A673 (cell line): Measurements from ENCODE around the gene SMYD3. TPM values are rescaled to one million over a fixed set of nuclear protein-coding genes. Genes with fewer than 3 reads are reported as not detected.

ENCODE experiments used
- BruUV-seq: library from RNA; stranded (reverse); fragments of 400-500 nt; replicated peaks from 2 replicates; lab custom pipeline; 2021; lab: Mats Ljungman, UMichigan
- CTCF ChIA-PET: fragments of 300-600 bp; sonication (Branson Sonifier 250); formaldehyde crosslinking; loops from one replicate; lab custom pipeline; 2022; ENCODE audit warnings: antibody characterized with exemption; lab: Charles Lee
- POLR2A ChIA-PET: fragments of 300-600 bp; sonication (Branson Sonifier 250); formaldehyde crosslinking; loops from one replicate; lab custom pipeline; 2022; ENCODE audit warnings: antibody characterized with exemption; ENCODE audit not compliant: low non-redundant PET; lab: Charles Lee
- DNase-seq: peaks from one replicate; pipeline ENCODE4 v3.0.0-alpha.2; 2015; ENCODE audit warnings: low spot score
- H3K27ac ChIP-seq: fragments of 200-600 bp; sonication (generic); 2 replicates; pipeline ENCODE4 v1.5.1; 2016; ENCODE audit warnings: mixed run types, low read depth, mild to moderate bottlenecking, mixed read lengths, antibody characterized with exemption, low read length; ENCODE audit not compliant: poor library complexity, severe bottlenecking
- H3K27me3 ChIP-seq: fragments of 200-600 bp; sonication (generic); replicated peaks from 2 replicates; pipeline ENCODE4 v1.6.1; 2017; ENCODE audit warnings: mixed run types, low read depth, mild to moderate bottlenecking, mixed read lengths, antibody characterized with exemption, low read length; ENCODE audit not compliant: insufficient read depth, poor library complexity
- H3K36me3 ChIP-seq: fragments of 200-600 bp; sonication (generic); 2 replicates; pipeline ENCODE4 v1.6.1; 2016; ENCODE audit warnings: mixed run types, mild to moderate bottlenecking, mixed read lengths, antibody characterized with exemption, low read length; ENCODE audit not compliant: insufficient read depth, poor library complexity, severe bottlenecking
- H3K4me1 ChIP-seq: fragments of 200-600 bp; sonication (generic); 2 replicates; pipeline ENCODE4 v1.6.1; 2017; ENCODE audit warnings: mixed run types, mild to moderate bottlenecking, mixed read lengths, antibody characterized with exemption, low read length; ENCODE audit not compliant: insufficient read depth, poor library complexity, severe bottlenecking
- H3K4me3 ChIP-seq: fragments of 200-600 bp; sonication (generic); 2 replicates; pipeline ENCODE4 v1.5.1; 2016; ENCODE audit warnings: low read depth, mixed run types, mild to moderate bottlenecking, mixed read lengths, low read length; ENCODE audit not compliant: poor library complexity, severe bottlenecking
- H3K9me3 ChIP-seq: fragments of 200-600 bp; sonication (generic); 2 replicates; pipeline ENCODE4 v1.6.1; 2016; ENCODE audit warnings: mixed run types, low read depth, mild to moderate bottlenecking, mixed read lengths, antibody characterized with exemption, low read length; ENCODE audit not compliant: poor library complexity, severe bottlenecking
- EZH2 ChIP-seq: fragments of 200-600 bp; sonication (generic); IDR thresholded peaks from 2 replicates; pipeline ENCODE4 v1.6.1; 2017; ENCODE audit warnings: borderline replicate concordance, low read depth, mild to moderate bottlenecking, mixed read lengths, antibody characterized with exemption, low read length; ENCODE audit not compliant: poor library complexity, severe bottlenecking
- intact Hi-C: fragments of 100-400 bp; cut with micrococcal nuclease; formaldehyde crosslinking; loops from one replicate; pipeline ENCODE4 v1.10.0; 2022; ENCODE audit not compliant: unreplicated experiment
- total RNA-seq: library from RNA; stranded (reverse); gene quantifications from 2 replicates; pipeline ENCODE4 v1.2.3, GENCODE V29; 2021
- TF ChIP-seq, protein P1 (sequence below): fragments of 300-800, 200-600 bp; sonication (generic); conservative IDR thresholded peaks from 2 replicates; pipeline ENCODE4 v1.5.1; 2017; ENCODE audit warnings: low read depth, mild to moderate bottlenecking, antibody characterized with exemption, low read length, moderate library complexity, mixed read lengths

SMYD3 gene
- total RNA-seq, 1 experiment from 2014 or later: 29.0 TPM

DNA sequence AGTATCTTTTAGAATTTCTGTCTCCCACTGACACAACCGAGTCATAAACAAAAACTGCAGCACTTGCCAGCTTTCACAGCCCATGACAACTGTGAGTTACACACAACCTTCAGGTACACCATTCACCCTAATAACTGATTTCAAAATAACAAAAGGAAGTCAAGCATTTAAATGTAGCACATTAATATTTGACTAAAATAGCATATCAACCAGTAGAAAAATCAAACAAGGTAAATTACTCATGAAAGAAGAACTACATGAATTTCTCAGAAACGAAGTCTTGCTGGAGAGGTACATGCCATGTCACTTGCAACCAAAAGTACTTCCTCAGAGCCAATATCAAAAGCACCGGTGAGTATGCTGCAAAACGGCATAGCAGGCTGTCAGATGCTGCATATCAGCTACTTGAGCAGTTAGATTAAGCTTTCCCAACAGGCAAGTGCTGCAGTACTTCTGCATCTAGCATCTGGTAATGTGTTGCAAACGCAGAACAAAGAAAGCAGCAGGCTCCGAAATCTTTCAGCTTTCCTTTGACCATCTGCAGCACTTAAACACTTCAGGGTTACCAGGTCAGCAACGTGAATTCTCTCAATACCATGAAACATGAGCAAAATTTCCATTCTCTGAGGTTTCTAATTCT, 223.2 kb downstream of the SMYD3 start:
- Histone ChIP-seq H3K4me3 (no peak overlapping the region), H3K27me3 (no peaks in the 10 kb centered on the region), H3K9me3 (no peaks in the 10 kb centered on the region), H3K4me1 (no peaks in the 10 kb centered on the region), H3K36me3 (no peaks in the 10 kb centered on the region), H3K27ac (no peak overlapping the region)
- CTCF ChIA-PET: no interaction called here
- POLR2A ChIA-PET: no interaction called here
- TF ChIP-seq, protein P1, sequence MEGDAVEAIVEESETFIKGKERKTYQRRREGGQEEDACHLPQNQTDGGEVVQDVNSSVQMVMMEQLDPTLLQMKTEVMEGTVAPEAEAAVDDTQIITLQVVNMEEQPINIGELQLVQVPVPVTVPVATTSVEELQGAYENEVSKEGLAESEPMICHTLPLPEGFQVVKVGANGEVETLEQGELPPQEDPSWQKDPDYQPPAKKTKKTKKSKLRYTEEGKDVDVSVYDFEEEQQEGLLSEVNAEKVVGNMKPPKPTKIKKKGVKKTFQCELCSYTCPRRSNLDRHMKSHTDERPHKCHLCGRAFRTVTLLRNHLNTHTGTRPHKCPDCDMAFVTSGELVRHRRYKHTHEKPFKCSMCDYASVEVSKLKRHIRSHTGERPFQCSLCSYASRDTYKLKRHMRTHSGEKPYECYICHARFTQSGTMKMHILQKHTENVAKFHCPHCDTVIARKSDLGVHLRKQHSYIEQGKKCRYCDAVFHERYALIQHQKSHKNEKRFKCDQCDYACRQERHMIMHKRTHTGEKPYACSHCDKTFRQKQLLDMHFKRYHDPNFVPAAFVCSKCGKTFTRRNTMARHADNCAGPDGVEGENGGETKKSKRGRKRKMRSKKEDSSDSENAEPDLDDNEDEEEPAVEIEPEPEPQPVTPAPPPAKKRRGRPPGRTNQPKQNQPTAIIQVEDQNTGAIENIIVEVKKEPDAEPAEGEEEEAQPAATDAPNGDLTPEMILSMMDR: no peak
- no peak for TF ChIP-seq EZH2
- no TSS peak for BruUV-seq
- intact Hi-C loops: loop anchor here (10.0 kb wide), 1 partner anchor 1129 kb away; the partner anchor contains the start of gene KIF26B
- DNase-seq: no peak

DNA sequence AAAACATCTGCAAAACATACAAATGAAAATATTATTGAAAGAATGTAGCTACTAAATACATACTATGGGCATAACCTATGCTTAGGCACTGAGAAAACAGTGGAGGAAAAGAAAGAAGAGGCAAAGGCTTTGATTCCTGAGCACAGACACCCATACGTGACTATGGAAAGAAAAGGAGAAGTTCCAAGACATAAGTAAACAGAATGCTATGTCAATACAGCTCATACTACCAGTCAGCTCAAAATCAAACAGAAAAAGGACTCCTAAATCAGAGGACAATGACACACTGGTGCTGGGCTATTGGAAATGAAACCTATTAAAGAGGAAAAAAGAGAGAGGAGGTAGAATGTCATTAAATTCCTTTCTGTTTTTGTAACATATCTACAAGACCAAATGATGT, 225.4 kb downstream of the SMYD3 start:
- ChIA-PET POLR2A (no interaction called here), CTCF (no interaction called here)
- TF ChIP-seq, protein P1: no peak
- TF ChIP-seq EZH2: no peak
- Histone ChIP-seq H3K9me3 (no peaks in the 10 kb centered on the region), H3K27me3 (no peaks in the 10 kb centered on the region), H3K27ac (no peak overlapping the region), H3K36me3 (no peaks in the 10 kb centered on the region), H3K4me1 (no peaks in the 10 kb centered on the region), H3K4me3 (no peak overlapping the region)
- no TSS peak for BruUV-seq
- no peak for DNase-seq
- intact Hi-C loops: loop anchor here (2.0 to 10.0 kb wide), 2 partner anchors 269 to 1127 kb away; partner anchors contain the start of gene KIF26B

DNA sequence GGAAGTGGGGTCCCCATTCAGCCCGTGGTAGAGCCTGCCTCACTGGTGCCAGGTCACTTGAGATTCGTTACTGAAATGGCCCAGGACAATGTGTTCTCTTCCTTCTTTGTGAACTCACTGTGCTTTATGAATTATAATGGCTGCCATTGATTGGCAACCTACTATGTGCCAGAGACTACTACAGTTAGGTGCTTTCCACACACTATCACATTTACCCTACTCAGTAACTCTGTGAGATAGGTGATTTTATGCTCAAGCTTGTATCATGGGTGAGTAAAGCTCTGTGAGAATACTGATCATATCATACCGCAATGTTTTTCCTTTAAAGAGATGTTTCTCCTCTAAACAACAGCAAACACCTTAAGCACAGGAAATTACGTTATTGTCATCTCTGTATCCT, 225.9 kb downstream of the SMYD3 start:
- POLR2A ChIA-PET: no interaction called here
- BruUV-seq: no TSS peak
- no peak overlapping the region for H3K4me3 ChIP-seq
- no peaks in the 10 kb centered on the region for H3K36me3 ChIP-seq
- no peaks in the 10 kb centered on the region for H3K9me3 ChIP-seq
- H3K27ac ChIP-seq: no peak overlapping the region
- intact Hi-C loops: loop anchor here (2.0 to 10.0 kb wide), 2 partner anchors 268 to 1126 kb away; partner anchors contain the start of gene KIF26B
- CTCF ChIA-PET: no interaction called here
- no peak for TF ChIP-seq EZH2
- TF ChIP-seq, protein P1: no peak
- DNase-seq: no peak
- H3K4me1 ChIP-seq: no peaks in the 10 kb centered on the region
- no peaks in the 10 kb centered on the region for H3K27me3 ChIP-seq
